ENCODE measurements around the gene TAX1BP1. TPM values are rescaled to one million over a fixed set of nuclear protein-coding genes. Genes with fewer than 3 reads are reported as not detected.

The TAX1BP1 gene
- total and polyA plus RNA-seq, 2 of the 13 experiments (the other 11 are each of a cell fraction or from before 2014, with no cell fraction given): 95.2 to 98.9 TPM

- TF ChIP-seq SRSF1 (optimal IDR thresholded peaks at IDR 0.05; ENCODE audit: low read depth, low read length): peak; percentile 15
- peak; percentile 93 for TF ChIP-seq SP5 (CRISPR knock-in tag; IDR thresholded peaks at IDR 0.05; ENCODE audit: borderline replicate concordance, low read depth)
- 0 out of 2 replicates have a peak, but pooled peaks have one; percentile 45 for TF ChIP-seq ZNF431 (CRISPR knock-in tag; IDR thresholded peaks at IDR 0.05; ENCODE audit: borderline replicate concordance, low read depth)
- TF ChIP-seq ZNF318 (CRISPR knock-in tag; IDR thresholded peaks at IDR 0.05): no peak
- no peak for TF ChIP-seq KLF11 (CRISPR knock-in tag; IDR thresholded peaks at IDR 0.05)
- TF ChIP-seq ZHX2 (IDR thresholded peaks at IDR 0.05; ENCODE audit: low read depth): no peak
- 0 out of 2 replicates have a peak, but pooled peaks have one; percentile 57 for TF ChIP-seq ZHX2 (CRISPR knock-in tag; IDR thresholded peaks at IDR 0.05; ENCODE audit: borderline replicate concordance)
- peak; percentile 75; the same call in 1 of the 2 replicates for TF ChIP-seq ZNF674 (CRISPR knock-in tag; IDR thresholded peaks at IDR 0.05; ENCODE audit: low read depth)
- 0 out of 2 replicates have a peak, but pooled peaks have one; percentile 33 for TF ChIP-seq TFDP2 (CRISPR knock-in tag; IDR thresholded peaks at IDR 0.05)
- TF ChIP-seq FOXP4 (CRISPR knock-in tag; IDR thresholded peaks at IDR 0.05): peak; percentile 38; the same call in 1 of the 2 replicates
- peak; percentile 70 for TF ChIP-seq HDAC1 (CRISPR knock-in tag; IDR thresholded peaks at IDR 0.05)
Measured at GRCh38 chr7:27740449-27741086, 606 bp downstream of the TAX1BP1 start (continued).
